Kidney capillary endothelial cell (primary cell): Measurements from ENCODE around the gene AP5B1.

Experiments used
- DNase-seq: peaks from one replicate; pipeline ENCODE4 v3.0.0-alpha.2; 2018; ENCODE audit warnings: low spot score

AP5B1 gene

DNA sequence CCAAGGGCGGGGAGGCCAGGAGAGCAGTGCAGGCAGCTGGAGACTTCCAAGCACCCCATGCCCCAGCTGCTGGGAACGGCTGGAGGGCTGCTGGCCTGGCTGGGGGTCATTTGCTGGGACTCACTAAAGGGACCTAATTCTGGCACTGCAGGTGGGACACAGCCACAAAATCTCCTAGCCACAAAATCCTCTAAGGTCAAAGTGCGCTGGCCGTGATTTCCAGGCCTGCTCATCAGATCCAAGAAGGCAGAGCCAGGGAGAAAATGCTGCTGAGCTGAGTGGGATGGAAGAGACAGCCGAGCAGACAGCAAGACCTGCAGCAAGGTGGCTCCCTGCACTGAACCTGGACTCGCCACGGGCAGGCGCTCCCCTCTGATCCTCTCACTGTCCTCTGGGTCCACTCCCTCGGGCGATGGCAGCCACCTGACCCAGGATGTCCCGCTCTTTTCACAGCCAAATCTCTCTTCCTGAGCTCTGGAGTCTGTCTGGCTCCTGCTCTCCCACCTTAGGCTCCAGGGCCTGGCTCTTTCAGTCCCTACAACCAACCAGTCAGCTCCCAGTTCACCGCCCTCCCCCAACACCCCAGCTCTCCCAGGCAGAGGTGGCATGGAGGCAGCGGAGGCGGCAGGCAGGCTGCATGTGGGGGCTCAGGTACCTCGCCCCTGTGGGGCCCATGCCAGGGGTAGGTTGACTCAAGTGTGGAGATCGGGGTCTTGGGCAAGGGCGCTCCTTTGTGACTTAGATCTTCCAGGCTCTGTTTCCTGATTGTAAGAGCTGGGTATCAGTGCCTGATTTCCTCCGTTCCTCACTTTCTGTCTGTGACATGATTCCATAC is 20.6 kb upstream of the AP5B1 start:
- no peak for DNase-seq

DNA sequence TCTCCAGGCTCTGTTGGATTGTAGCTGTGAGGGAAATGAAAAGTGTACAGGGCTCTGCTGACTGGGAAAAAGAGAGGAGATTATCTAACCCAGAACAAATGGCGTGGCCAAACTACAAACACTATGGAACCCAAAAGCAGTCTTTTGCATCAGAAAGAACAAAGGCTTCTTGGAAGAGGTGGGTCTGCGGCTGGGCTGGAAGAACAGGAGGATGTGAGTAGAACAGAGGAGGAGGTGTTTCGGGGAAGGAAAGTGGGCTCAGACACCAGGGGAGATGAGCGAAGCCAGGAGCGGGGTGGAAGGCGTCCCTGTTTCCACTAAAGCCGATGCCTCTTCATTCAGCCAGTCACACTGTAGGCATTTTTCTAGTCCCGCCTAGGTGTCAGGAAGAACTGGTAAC is 18.1 kb upstream of the AP5B1 start:
- no peak for DNase-seq

DNA sequence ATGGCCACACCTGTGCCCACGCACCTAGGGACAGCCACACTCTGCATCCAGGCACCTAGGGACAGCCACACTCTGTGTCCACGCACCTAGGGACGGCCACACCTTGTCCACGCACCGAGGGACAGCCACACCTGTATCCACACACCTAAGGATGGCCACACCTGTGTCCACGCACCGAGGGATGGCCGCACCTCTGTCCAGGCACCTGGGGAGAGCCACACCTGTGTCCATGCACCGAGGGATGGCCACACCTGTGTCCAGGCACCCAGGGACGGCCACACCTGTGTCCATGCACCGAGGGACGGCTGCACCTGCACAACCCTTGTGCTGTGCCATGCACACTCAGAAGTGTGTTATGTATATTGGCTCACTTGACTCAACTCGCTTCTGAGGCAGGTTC is 16.9 kb upstream of the AP5B1 start:
- no peak for DNase-seq

DNA sequence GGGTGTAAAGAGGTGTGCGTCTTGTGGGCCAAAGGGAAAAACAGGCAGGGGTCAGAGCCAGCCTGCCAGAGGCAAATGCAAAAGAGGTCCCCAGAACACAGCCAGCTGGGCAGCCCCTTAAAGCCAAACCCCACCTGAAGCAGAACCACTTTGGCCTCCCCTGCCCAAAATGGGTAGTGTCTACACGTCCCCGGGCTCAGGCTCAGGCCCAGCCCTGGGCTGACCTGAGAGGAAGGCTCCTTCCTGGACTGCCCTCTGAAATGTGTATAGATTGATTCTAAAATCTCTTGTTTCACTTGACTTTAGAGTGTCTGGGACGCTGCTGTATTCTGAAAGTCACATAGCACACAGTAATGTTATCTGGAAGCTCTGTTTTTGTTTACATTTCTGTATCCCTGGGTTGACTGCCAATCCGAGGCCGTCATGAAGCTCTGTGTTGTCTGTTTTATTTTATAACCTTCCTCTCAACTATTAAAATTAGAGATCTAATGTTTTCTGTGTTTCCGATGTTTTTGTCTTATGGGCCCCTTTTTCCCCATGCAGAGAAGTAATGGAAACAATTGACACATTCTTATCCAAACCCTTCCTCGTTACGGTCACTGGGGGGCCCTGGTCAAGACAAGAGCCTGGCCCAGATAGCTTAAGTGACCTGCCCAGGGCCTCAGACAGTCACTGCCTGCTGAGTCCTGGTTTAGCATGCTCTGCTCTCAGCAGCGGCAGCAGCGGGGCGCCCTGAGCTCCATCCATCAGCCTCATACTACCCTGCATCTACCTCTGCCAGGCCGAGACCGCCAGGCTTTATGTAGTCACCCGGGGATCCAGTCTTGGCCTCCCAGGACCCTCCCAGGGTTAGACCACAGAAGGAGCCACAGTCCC is 16.2 kb upstream of the AP5B1 start:
- no peak for DNase-seq

DNA sequence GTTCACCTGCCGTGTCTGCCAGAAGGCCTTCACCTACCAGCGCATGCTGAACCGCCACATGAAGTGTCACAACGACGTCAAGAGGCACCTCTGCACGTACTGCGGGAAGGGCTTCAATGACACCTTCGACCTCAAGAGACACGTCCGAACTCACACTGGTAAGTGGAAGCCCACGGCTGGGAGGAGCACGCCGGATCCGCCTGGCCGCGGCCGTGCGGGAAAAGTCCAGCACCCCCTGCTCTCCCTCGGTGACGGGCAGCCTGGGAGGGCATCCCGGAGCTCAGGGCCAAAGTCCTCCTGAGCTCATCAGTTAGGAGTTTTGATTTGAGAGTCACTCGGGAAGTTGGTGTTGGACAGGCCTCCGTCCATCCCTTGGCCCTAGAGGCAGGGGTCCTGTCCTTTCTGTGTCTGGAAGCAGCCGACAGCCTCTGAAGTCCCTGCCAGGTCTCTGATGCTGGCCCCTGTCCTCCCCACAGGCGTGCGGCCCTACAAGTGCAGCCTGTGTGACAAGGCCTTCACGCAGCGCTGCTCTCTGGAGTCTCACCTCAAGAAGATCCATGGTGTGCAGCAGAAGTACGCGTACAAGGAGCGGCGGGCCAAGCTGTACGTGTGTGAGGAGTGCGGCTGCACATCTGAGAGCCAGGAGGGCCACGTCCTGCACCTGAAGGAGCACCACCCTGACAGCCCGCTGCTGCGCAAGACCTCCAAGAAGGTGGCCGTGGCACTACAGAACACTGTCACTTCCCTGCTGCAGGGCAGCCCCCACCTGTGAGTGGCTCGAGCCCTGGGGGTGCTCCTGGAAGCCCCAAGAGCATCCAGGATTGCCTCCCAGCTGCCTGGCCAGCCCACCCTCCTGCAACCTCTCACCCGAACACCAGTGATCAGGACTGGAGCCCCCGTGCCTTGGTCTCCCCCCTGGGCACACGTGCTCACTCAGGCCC is 14.1 kb upstream of the AP5B1 start:
- DNase-seq: no peak

DNA sequence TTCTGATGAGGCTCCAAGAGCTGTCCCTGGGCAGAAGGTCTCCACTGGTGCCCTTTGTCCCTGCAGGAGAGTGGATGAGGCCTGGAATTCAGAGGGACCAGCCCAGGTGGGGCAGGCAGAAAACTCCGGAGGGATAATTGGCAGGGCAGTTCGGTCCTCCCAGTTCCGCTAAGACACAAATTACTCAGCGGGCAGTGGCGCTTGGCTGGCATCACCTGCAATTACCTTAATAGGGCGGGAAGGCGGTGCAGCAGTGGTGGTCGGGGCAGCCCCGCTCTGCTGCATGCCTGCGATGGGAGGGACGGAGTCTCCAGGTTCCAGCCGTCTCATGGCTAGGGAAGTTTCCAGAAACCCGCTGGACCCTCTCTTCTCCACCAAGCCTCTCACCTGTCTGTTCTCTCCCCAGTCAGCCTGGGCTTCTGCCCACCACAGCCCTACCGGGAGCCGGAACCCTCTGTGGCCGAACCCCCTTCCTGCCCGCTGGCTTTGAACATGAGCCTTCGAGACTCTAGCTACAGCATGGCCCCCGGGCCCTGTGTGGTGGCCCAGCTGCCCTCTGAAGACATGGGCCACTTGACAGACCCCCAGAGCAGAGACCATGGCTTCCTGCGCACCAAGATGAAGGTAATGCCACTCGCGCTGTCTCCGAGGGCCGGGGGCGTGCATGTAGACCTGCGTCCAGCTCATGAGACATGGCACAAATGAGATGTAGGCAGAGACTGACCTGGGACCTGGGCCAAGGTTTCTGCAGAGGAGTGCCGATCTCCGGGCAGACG is 13.0 kb upstream of the AP5B1 start:
- DNase-seq: no peak

DNA sequence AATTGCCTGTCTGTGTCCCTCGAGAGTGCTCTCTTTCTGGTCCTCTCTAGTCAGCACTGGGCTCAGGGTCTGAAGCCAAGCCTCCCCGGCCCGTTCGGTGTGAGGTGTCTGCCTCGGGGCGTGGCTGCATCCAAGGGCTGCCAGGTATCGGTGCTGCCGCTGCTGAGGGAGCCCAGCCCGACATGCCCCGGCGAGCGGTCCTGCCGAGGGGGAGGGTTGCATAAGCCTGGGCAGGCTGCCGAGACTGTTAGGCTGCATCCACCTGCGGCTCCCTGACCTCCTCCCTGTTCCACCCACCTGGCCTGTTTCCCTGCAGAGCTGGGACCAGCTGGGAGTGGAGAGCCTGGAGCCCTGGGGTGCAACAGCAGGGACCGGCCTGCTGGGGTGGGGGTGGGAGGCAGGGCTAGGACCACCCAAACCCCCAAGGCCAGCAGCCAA is 12.4 kb upstream of the AP5B1 start:
- DNase-seq: no peak

DNA sequence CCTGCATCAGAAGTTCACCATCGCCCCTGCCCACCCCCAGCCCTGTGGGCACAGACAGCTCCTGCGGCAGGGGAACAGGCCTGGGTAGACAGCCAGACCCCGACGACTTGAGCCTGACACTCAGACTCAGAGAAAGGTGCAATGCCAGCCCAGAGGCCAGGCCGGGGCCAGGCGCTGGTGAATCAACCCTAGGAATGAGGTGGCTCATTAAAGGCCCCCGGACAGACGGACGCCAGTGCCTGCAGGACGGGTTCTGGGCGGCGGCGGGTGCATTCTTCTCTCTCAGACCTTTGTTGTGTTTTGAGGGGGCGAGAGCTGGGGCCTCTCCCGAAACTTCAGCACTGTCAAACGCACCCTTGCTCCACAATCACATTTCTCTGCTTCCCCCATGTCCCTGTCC is 11.7 kb upstream of the AP5B1 start:
- no peak for DNase-seq

DNA sequence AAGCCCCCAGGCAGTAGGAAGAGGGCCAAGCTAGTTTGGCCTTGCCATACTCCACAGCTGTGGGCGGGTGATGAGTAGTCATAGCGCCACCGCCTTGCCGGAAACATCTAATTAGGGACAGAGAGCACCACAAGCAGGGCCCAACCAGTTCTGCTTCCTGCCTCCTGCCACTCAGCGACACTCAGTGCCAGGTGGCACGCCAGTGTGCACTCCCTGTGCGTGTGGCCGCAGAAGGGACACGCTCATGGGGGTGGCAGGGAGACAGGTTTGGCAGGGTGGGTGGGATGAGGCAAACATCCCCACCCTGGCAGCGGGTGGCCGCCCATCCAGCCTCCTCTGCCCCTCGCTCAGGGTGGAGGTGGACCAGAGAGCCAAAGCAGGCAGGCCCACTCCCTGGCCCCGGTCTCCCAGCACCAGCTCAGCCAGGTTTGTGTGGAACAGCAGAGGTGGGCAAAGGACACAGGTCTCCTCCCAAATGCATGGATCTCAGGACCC is 11.0 kb upstream of the AP5B1 start:
- DNase-seq: no peak

DNA sequence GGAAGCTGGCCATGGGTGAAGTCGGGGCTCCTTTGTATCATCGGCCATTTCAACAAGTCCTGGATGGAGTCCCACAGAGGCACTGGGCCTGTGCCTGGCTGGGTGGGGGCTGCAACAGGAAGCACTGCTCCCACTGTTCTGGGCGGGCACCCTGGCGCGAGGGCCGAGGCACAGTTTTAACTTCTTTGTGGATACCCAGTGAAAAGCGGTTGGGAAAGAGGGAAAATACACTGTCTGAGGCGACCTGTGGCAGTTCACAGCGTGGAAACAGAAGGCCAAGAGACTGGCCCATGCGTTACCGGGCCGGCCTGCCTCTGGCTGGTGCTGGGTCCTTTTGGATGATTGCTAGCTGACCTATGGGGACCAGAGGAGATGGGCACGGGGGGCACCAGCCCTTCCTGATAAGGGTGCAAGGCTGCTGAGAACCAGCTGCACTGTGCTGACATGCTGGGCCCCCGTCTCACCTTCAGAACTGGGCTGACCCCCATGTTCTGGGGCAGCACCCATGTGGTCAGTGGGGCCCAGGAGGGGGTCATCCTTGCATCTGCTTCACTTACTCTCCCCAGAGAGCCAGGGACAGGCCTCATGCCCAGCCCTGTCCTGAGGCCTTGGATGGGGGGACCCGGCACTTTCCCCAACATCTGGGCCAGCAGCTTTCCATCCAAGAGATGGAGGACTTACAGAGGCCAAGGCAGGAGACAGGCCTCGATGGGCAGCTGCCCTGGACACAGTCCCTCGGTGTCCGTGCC is 10.3 kb upstream of the AP5B1 start:
- DNase-seq: no peak

DNA sequence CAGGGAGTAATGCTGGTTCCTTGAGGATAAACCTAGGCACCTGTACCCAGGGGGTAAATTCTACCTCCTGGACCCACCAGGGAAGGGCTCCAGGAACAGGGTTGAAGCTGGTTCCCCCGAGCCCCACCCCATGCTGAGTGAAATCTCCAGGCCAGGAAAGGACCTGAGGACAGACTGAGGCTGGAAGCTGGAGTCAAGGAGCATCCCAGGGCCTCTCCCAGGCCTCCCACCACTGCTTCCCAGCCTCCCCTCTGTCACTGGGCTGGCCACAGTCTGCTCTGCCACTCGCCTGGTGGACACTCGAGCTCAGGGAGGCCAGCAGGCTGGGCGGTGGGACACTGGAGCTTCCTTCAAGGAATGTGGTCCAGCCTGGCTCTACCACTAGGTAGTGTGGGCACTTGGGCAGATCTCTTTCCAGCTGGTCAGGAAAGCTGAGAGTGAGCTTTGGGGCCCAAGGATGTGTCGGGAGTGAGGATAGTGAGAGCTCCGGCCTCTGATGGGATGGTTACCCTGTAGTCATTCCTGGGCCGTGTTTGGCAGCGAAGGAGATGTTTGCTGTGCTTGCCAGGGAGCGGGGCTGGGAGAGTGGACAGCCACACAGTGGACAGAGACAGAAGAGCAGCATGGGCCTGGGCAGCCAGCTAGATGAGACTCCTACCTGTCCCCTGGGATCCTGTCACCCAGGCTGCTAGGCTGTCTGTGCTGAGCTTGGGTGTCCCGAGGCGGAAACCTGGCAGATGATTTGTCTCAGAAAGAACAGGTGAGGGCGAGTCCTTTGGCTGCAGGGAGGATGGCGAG is 9.5 kb upstream of the AP5B1 start:
- no peak for DNase-seq

DNA sequence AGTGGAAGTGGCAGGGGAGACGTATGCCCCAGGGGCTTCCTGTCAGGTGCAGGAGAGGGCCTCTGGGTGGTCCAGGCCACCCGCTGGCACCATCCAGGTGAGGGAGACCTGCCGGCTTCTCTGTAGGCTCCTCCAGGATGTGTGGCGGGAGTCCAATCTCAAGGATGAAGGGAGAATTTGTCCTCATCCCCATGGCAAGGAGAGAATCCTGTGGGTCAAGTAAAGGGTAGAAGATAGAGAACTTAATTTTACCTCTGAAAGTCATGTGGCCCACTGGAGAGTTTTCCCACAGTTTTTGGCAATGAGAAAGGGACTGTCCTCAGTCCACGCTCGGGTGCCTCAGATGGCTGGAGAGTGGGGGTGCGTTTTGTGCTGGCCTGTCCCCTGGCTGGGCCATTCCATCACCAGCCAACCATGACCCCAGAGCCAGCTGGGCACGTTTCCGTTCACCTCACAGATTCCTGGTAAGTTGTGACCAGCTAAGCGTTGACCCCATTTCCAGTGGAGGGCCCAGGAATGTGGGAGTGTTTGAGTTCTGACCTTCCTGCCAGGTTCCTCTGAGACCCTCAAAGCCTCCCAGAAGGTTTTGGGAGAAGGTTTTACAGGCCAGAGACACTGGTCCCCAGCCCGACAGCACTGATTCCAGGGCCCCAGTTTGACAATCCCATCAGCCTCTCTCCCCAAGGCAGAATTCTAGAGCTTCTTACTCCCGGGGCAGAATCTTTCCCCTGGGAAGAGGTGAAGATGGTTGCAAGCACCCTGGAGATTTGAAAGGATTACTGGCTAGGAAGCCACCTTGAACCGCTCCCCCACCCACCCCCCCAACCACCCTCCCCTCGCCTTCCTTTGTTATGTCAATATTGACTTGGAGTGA is 8.7 kb upstream of the AP5B1 start:
- no peak for DNase-seq

DNA sequence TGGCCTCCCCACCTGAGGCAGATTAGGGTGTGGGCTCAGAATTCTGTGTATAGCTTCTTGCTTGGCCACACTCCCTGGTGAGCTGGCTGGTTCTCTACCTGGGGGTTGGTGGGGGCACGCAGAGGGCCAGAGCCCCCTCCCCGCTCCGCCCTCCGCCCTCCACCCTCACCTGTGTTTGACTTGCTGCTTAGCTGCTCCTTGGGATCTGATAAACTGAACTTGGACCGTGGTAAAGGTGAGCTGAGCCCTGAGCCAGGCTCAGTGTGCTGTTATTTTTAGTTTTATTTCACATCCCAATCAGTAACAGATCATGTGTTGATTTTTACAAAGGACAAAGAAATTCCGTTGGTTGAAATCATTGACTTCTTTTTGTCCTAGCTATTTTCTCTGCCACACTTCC is 8.0 kb upstream of the AP5B1 start:
- DNase-seq: no peak

DNA sequence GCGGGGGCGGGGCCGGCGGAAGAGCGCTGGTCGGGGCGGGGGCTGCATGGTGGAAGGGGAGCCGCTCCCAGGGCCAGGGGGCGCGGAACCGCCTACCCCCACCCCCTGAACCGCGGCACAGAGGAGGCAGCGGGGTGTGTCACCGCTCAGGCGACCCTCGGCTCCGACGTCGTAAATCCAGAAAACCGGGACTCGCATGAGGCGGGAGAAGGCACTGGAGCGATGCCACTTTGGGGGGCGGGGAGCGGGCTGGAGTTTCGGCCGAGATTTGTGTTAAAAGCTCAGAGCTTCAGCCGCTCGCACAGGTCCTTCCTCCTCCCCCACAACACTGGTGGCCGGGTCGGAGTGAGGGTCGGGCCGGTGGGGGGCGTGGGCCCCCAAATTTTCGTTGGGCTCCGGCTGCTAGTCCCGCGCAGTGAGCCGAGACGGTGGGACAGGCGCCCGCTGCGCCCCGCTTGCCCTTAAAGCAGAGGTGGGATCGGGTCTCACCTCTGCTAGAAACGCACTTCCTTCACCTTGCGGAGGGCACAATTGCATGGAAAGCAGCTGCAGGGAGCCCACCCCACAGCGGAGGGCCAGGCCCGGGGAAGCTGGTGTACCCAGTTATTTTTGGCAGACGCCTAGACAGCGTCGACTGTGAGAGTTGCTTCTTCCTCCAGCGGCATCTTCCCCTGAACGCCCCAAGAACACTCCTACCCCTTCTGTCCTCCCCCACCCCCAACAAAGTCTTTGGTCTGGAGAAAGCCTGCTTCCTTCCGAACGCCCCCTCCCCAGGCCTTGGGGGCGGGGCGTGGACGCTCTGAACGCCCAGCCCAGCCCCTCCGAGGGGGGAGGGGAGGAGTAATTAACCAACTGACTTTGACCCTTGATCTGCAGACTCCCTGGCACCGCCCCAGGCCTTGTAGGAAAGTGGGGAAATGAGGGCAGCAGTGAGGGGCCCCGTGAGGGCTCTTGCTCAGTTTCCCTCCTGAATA is 7.2 kb upstream of the AP5B1 start:
- DNase-seq: no peak

DNA sequence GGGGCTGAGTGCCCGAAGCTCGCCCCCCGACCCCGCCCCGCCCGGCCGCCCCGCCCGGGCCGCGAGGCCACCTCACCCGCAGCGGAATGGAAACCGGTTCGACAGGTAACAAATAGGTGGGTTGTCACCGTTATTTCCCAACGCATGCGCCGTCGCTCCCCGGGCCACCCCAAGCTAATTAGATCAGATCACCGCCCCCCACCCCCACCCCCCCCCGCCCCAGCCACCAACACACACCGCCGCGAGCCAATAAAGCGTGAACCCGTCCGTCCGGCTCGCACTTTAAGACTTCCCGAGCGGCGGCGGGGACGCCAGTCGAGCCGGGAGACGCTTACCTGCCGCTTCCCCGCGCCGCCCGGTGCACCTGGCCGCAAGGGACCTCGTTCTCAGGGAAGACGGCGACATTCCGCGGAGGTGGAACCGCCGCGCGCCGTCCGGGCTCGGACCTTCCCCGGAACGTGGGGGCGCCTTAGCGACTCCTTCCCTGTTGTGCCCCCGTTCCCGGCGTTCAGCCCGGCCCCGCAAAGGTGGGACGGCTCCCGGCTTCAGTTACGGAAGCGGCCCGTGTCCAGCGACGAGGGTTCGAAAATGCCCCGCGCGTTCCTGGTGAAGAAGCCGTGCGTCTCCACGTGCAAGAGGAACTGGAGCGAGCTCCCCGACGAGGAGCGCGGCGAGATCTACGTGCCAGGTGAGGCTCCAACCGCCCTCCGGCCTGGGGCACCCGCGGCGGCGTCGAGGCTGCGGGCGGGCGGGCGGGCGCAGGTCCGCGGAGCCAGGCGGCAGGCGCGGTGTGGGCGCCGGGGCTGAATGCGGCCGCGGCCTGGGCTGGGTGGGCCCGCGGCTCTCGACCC is 6.2 kb upstream of the AP5B1 start, which contains the start of gene OVOL1:
Gene OVOL1 (plus strand): TSS at position 278 of the 851 bp plus-strand sequence. CDS start 311 bp downstream, at position 589.
- DNase-seq: no peak
